Measurements from ENCODE around the gene CDS2. TPM values are rescaled to one million over a fixed set of nuclear protein-coding genes. Genes with fewer than 3 reads are reported as not detected.
A peak's percentile ranks its signal among the peaks of the same experiment; 100 is the strongest.

The CDS2 gene
- total RNA-seq, 1 donor = 25.3 TPM

DNA sequence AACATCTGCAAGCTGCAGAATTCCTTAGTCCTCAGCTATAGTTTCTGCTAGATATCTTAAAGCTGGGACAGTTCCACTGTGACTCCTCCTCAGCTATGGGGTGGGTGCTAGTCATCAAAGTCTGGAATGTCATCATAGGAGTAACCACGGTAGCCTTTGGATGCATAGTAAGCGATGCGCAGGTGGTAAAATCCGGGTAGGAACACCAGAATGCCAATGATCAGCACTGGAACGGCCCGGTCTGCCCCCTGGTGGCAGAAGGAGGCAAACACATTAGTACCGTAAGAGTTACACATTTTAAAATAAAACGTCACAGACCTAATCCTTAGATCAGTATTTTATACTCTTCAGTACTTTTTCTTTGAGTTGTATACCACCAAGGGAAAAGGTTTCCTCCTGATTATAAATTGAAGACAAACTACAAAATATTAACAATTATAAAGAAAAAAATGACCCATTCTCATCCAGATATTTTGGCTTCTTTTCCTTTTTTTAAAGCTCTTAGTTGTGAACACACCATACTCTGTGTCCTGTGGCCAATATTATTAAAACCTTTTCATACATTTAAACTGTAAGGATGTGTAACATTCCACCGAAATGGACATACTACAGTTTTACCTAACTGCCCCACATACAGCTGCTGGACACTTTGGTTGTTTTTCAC is 26.0 kb upstream of the CDS2 start:
- DNase-seq (ENCODE audit: insufficient read length, low spot score, missing footprints) = peak; percentile 73
- Histone ChIP-seq H3K4me3 (ENCODE audit: insufficient read depth, low read length) (no peak overlapping the region), H2AFZ (ENCODE audit: low read length) (no peak overlapping the region), H4K20me1 (ENCODE audit: insufficient read depth, low read length) (peaks cover 2% of the 10 kb centered on the region), H3K36me3 (ENCODE audit: insufficient read depth, low read length) (peaks cover 60% of the 10 kb centered on the region), H3K4me2 (ENCODE audit: insufficient read depth, low read length) (no peak overlapping the region), H3K27me3 (ENCODE audit: insufficient read depth, low read length) (no peaks in the 10 kb centered on the region), H3K27ac (ENCODE audit: low read depth, low read length) (no peak overlapping the region), H3K9me3 (ENCODE audit: low read depth, low read length) (no peaks in the 10 kb centered on the region), H3K79me2 (ENCODE audit: insufficient read depth, low read length) (no peaks in the 10 kb centered on the region), H3K4me1 (ENCODE audit: insufficient read depth, low read length) (no peaks in the 10 kb centered on the region)
- TF ChIP-seq, protein P1, sequence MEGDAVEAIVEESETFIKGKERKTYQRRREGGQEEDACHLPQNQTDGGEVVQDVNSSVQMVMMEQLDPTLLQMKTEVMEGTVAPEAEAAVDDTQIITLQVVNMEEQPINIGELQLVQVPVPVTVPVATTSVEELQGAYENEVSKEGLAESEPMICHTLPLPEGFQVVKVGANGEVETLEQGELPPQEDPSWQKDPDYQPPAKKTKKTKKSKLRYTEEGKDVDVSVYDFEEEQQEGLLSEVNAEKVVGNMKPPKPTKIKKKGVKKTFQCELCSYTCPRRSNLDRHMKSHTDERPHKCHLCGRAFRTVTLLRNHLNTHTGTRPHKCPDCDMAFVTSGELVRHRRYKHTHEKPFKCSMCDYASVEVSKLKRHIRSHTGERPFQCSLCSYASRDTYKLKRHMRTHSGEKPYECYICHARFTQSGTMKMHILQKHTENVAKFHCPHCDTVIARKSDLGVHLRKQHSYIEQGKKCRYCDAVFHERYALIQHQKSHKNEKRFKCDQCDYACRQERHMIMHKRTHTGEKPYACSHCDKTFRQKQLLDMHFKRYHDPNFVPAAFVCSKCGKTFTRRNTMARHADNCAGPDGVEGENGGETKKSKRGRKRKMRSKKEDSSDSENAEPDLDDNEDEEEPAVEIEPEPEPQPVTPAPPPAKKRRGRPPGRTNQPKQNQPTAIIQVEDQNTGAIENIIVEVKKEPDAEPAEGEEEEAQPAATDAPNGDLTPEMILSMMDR (IDR thresholded peaks at IDR 0.05; ENCODE audit: extremely low read depth, low read depth, low read length) = peak; percentile 88

DNA sequence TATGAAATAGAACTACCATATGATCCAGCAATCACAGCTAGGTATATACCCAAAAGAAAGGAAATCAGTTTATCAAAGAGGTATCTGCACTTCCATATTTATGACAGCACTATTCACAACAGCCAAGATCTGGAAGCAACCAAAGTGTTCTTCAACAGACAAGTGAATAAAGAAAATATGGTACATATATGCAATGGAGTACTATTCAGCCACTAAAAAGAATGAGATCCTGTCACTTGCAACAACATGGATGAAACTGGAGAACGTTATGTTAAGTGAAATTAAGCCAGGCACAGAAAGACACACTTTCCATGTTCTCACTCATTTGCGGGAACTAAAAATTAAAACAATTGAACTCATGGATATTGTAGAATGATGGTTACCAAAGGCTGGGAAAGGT is 22.3 kb upstream of the CDS2 start:
- Histone ChIP-seq H3K27ac (ENCODE audit: low read depth, low read length) (no peak overlapping the region), H3K4me2 (ENCODE audit: insufficient read depth, low read length) (no peak overlapping the region), H3K36me3 (ENCODE audit: insufficient read depth, low read length) (peaks cover 73% of the 10 kb centered on the region), H3K79me2 (ENCODE audit: insufficient read depth, low read length) (peaks cover 1% of the 10 kb centered on the region), H3K4me3 (ENCODE audit: insufficient read depth, low read length) (no peak overlapping the region), H3K4me1 (ENCODE audit: insufficient read depth, low read length) (no peaks in the 10 kb centered on the region), H3K9me3 (ENCODE audit: low read depth, low read length) (no peaks in the 10 kb centered on the region), H2AFZ (ENCODE audit: low read length) (no peak overlapping the region), H4K20me1 (ENCODE audit: insufficient read depth, low read length) (peaks cover 2% of the 10 kb centered on the region), H3K27me3 (ENCODE audit: insufficient read depth, low read length) (no peaks in the 10 kb centered on the region)
- TF ChIP-seq, protein P1 (IDR thresholded peaks at IDR 0.05; ENCODE audit: extremely low read depth, low read depth, low read length) = no peak
- DNase-seq (ENCODE audit: insufficient read length, low spot score, missing footprints) = no peak

DNA sequence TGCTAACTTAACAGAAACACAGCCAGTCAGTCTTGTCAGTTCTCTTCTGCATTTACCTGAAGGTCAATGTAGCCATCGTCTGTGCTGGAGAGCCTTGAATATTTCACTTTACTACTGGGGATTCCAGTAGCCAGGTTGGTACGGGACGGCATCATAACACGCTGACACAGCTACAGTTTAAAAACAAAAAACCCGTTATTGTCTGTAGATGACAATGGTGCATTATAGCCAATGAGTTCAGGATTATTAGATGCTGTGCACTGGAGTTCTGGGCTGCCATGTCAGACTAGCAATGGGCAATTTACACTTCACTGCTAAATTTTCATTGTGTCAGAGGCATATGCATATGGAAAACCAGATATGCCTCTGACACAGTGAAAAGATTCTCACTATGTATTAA is 17.5 kb upstream of the CDS2 start:
- no peaks in the 10 kb centered on the region for H4K20me1 ChIP-seq (ENCODE audit: insufficient read depth, low read length)
- H3K9me3 ChIP-seq (ENCODE audit: low read depth, low read length) = no peaks in the 10 kb centered on the region
- H3K27ac ChIP-seq (ENCODE audit: low read depth, low read length) = no peak overlapping the region
- no peak overlapping the region for H3K4me2 ChIP-seq (ENCODE audit: insufficient read depth, low read length)
- TF ChIP-seq, protein P1 (IDR thresholded peaks at IDR 0.05; ENCODE audit: extremely low read depth, low read depth, low read length) = no peak
- peaks cover 14% of the 10 kb centered on the region for H3K79me2 ChIP-seq (ENCODE audit: insufficient read depth, low read length)
- peaks cover 8% of the 10 kb centered on the region for H3K4me1 ChIP-seq (ENCODE audit: insufficient read depth, low read length)
- H3K4me3 ChIP-seq (ENCODE audit: insufficient read depth, low read length) = no peak overlapping the region
- H2AFZ ChIP-seq (ENCODE audit: low read length) = no peak overlapping the region
- no peaks in the 10 kb centered on the region for H3K27me3 ChIP-seq (ENCODE audit: insufficient read depth, low read length)
- no peak for DNase-seq (ENCODE audit: insufficient read length, low spot score, missing footprints)
- peaks cover 61% of the 10 kb centered on the region for H3K36me3 ChIP-seq (ENCODE audit: insufficient read depth, low read length)

DNA sequence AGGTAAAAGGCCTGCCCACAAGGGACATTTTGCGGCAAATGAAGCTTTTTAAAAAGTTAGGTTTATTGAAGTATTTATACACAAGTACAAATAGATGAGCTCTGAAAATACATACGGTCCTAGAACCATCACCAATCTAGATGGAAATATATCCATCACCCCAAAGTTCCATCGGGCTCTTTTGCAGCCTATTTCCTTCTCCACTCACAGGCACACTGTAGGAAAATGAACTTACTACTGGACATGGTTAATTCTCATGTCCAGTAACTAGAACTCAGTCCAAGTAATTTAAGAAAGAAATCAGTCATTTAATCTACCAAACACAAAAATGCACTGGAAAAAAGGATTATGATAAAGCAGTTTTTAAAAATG is 13.2 kb upstream of the CDS2 start:
- Histone ChIP-seq H4K20me1 (ENCODE audit: insufficient read depth, low read length) (peaks cover 5% of the 10 kb centered on the region), H3K36me3 (ENCODE audit: insufficient read depth, low read length) (peaks cover 58% of the 10 kb centered on the region), H3K79me2 (ENCODE audit: insufficient read depth, low read length) (peaks cover 42% of the 10 kb centered on the region)

More for the DNA sequence above, 13.2 kb upstream of the CDS2 start:
- no peaks in the 10 kb centered on the region for H3K9me3 ChIP-seq (ENCODE audit: low read depth, low read length)
- H3K4me3 ChIP-seq (ENCODE audit: insufficient read depth, low read length) = peak overlapping the region; percentile 91
- peak overlapping the region; percentile 93 for H2AFZ ChIP-seq (ENCODE audit: low read length)
- H3K4me2 ChIP-seq (ENCODE audit: insufficient read depth, low read length) = peak overlapping the region; percentile 97
- H3K27ac ChIP-seq (ENCODE audit: low read depth, low read length) = peak overlapping the region; percentile 85
- no peaks in the 10 kb centered on the region for H3K27me3 ChIP-seq (ENCODE audit: insufficient read depth, low read length)
- DNase-seq (ENCODE audit: insufficient read length, low spot score, missing footprints) = no peak
- TF ChIP-seq, protein P1 (IDR thresholded peaks at IDR 0.05; ENCODE audit: extremely low read depth, low read depth, low read length) = no peak
- peaks cover 18% of the 10 kb centered on the region for H3K4me1 ChIP-seq (ENCODE audit: insufficient read depth, low read length)
